Thoracic aorta (tissue), 2 donors: ENCODE measurements around the gene TOR1A. TPM values are rescaled to one million over a fixed set of nuclear protein-coding genes. Genes with fewer than 3 reads are reported as not detected.
A peak's percentile ranks its signal among the peaks of the same experiment; 100 is the strongest.

Experiments
- ATAC-seq: fragments of 150-250 bp; one replicate; pipeline ENCODE4 v1.8.0; 2017; ENCODE audit warnings: low read depth; ENCODE audit not compliant: insufficient number of reproducible peaks, low FRiP score
- DNase-seq: peaks from one replicate; pipeline ENCODE4 v3.0.0-alpha.2; 2020; ENCODE audit warnings: low spot score
- H3K27ac ChIP-seq, 2 donors: fragments of 200-600 bp; sonication (generic); 1 replicate in 1 of 2; 2 replicates in 1 of 2; pipeline ENCODE4 v1.5.1; 2016; ENCODE audit warnings: mild to moderate bottlenecking in 2 of 2, moderate library complexity in 2 of 2
- H3K27me3 ChIP-seq: fragments of 200-600 bp; sonication (generic); replicated peaks from 2 replicates; pipeline ENCODE4 v1.6.0; 2016; ENCODE audit warnings: mild to moderate bottlenecking; ENCODE audit not compliant: insufficient read depth
- H3K36me3 ChIP-seq: fragments of 200-600 bp; sonication (generic); one replicate; pipeline ENCODE4 v1.5.1; 2016
- H3K4me1 ChIP-seq, 2 donors: fragments of 200-600 bp; sonication (generic); 1 replicate in 1 of 2; 2 replicates in 1 of 2; pipeline versions ENCODE4 v1.5.1 to v1.6.0; 2016; ENCODE audit warnings: low read depth in 2 of 2, mild to moderate bottlenecking in 1 of 2; ENCODE audit not compliant: control insufficient read depth in 1 of 2
- H3K4me3 ChIP-seq: fragments of 200-600 bp; sonication (generic); 2 replicates; pipeline ENCODE4 v1.5.1; 2016; ENCODE audit warnings: mild to moderate bottlenecking
- H3K9me3 ChIP-seq: fragments of 200-600 bp; sonication (generic); 2 replicates; pipeline ENCODE4 v1.5.1; 2016
- total RNA-seq, 2 donors: library from RNA; depleted of rRNA; stranded (reverse); fragments of >200 nt; gene quantifications; one replicate each; pipeline versions ENCODE4 v1.1.0 to v1.2.3, GENCODE V29; 2016
- TF ChIP-seq, protein P1 (sequence below): fragments of 200-600 bp; sonication (generic); IDR thresholded peaks from one replicate; pipeline ENCODE4 v1.5.1; 2019; ENCODE audit warnings: antibody characterized with exemption

TOR1A gene
- total RNA-seq, 2 donors from 2014 or later, result 36.1 to 39.3 TPM

DNA sequence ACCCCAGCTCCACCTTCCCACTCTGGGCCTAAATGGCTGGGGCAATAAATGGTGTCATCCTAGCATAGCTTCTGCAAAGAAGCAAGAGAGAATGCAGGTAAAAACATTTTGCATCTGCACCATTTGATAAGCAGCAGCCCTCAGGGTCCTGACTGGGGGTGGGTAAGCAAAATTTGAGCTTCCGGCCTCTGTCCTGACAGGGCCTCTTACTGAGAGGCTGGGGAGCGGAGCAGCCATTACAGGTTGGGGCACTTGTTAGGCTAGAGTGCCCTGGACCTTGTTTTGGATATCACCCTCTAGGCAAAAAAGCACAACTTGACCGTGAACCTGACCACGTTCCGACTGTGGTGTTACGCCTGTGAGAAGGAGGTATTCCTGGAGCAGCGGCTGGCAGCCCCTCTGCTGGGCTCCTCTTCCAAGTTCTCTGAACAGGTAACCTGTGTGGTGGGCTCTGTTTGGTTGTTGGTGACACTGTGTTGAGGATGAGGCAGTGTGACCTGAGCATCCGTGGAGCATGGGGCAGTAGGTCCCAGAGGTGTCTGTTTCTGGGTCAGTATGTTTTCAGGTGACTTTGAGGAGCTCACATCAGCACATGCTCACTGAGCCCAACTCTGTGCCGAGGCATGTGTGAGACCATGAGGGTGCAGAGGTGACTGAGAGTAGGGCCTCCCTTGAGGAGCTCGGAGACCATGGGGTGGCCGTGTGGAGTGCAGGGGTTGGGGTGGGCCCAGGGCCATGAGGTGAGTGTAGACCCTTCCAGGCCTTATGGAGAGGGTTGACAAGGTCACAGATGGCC is 34.4 kb upstream of the TOR1A start:
- Histone ChIP-seq H3K9me3 (no peaks in the 10 kb centered on the region), H3K27ac (no peak overlapping the region), H3K27me3 (no peaks in the 10 kb centered on the region), H3K36me3 (peaks cover 36% of the 10 kb centered on the region), H3K4me3 (no peak overlapping the region), H3K4me1 (peaks cover 12 to 33% of the 10 kb centered on the region in 2 donors)
- TF ChIP-seq, protein P1, sequence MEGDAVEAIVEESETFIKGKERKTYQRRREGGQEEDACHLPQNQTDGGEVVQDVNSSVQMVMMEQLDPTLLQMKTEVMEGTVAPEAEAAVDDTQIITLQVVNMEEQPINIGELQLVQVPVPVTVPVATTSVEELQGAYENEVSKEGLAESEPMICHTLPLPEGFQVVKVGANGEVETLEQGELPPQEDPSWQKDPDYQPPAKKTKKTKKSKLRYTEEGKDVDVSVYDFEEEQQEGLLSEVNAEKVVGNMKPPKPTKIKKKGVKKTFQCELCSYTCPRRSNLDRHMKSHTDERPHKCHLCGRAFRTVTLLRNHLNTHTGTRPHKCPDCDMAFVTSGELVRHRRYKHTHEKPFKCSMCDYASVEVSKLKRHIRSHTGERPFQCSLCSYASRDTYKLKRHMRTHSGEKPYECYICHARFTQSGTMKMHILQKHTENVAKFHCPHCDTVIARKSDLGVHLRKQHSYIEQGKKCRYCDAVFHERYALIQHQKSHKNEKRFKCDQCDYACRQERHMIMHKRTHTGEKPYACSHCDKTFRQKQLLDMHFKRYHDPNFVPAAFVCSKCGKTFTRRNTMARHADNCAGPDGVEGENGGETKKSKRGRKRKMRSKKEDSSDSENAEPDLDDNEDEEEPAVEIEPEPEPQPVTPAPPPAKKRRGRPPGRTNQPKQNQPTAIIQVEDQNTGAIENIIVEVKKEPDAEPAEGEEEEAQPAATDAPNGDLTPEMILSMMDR, result no peak
- no peak for ATAC-seq
- DNase-seq, result no peak

DNA sequence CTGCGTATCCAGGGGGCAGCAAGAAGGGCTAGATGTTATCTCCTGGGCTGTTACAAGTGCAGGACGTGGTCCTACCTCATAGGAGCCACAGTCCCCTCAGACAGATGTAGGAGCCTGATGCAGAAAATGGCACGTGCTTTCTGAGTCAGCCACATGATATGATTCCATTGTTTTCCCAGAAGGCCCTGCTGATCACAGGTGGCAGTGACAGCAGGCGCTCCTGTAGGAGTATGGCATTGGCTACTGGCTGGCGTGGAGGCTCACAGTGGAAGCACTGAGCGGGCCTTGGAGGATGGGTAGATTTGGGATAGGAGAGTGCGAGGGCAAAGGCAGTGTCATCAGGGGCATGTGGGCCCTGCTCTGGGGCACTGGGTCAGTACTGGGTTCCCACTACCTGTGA is 33.3 kb upstream of the TOR1A start:
- Histone ChIP-seq H3K4me1 (peaks cover 13 to 36% of the 10 kb centered on the region in 2 donors), H3K36me3 (peaks cover 40% of the 10 kb centered on the region), H3K27ac (peak overlapping the region; percentile 53 to 75), H3K27me3 (no peaks in the 10 kb centered on the region), H3K4me3 (no peak overlapping the region), H3K9me3 (no peaks in the 10 kb centered on the region)
- ATAC-seq (peak; percentile 22), DNase-seq (no peak)
- TF ChIP-seq, protein P1, result no peak

DNA sequence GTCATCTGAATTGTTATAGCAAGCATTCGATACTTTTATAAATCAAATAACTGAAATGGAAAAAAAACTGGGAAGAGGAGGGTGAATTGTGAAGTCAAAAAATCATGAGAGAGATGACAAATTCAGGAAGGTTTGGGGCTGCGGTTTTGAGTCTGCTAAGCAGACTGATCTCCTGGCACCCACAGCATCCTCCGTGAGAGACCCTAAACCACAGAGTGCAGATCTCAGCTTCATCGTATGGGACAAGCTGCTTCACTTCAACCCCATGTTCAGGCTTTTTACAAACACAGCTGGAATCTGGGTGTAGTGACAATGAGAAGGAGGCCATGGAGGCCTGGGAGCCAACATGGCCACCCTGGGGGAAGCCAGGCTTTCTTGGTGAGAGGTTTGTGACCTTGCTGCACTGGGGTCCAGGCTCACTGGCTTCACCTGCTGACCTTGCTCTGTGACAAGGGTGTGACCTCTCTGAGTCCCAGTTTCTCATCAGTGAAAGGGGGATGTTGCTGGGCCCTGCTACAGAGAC is 30.7 kb upstream of the TOR1A start:
- Histone ChIP-seq H3K4me1 (peaks cover 24 to 62% of the 10 kb centered on the region in 2 donors), H3K36me3 (peaks cover 27% of the 10 kb centered on the region)

DNA sequence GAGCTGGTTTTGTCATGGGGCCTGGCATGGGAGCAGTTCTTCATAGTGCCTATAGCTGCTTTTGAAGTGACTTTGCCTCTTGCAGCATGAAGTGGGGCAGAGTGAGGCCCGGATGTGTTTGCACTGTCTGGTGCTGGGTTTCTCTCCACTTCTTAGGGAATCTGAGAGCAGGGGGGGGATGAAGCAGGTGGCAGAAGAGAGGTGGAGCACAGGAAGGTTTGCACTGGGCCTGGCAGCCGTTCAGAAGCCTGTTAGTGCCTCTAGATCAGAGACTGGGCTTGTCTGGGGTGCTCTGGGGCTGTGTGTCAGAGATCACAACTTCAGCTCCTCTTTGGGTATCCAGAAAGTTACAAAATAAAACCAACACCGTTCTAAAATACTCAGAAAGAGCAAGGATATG is 29.7 kb upstream of the TOR1A start:
- H3K36me3 ChIP-seq, result peaks cover 23% of the 10 kb centered on the region
- DNase-seq, result no peak
- TF ChIP-seq, protein P1, result no peak

More for the DNA sequence above, 30.7 kb upstream of the TOR1A start:
- H3K27ac ChIP-seq, result peak overlapping the region; percentile 40 to 63
- no peak overlapping the region for H3K4me3 ChIP-seq
- TF ChIP-seq, protein P1, result no peak
- H3K9me3 ChIP-seq, result no peaks in the 10 kb centered on the region
- ATAC-seq (no peak), DNase-seq (no peak)
- H3K27me3 ChIP-seq, result no peaks in the 10 kb centered on the region

DNA sequence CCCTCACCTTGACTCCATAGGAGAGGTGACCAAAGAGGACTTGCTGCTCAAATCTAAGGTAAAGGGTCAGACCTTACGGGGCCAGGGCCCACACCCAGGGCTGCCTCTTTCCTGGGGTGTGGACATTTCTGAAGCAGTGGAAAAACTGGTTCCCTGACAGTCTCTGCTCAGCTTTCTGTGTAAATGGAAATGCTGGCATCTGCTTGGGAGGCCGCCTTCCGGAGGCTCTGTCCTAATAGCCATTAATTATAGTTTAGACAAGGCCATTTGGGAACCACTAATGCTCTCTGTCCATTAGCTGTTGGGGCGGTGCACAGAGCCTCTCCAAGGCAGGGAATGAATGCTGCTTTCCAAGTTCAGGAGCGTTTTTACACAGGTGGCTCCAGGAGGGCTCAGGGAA is 28.6 kb upstream of the TOR1A start:
- Histone ChIP-seq H3K27ac (peak overlapping the region; percentile 76 to 90), H3K4me3 (no peak overlapping the region), H3K27me3 (no peaks in the 10 kb centered on the region), H3K4me1 (peaks cover 39 to 78% of the 10 kb centered on the region in 2 donors), H3K36me3 (peaks cover 14% of the 10 kb centered on the region), H3K9me3 (no peaks in the 10 kb centered on the region)
- ATAC-seq (no peak), DNase-seq (no peak)
- TF ChIP-seq, protein P1, result no peak

More for the DNA sequence above, 29.7 kb upstream of the TOR1A start:
- Histone ChIP-seq H3K27ac (peak overlapping the region; percentile 28 to 63), H3K9me3 (no peaks in the 10 kb centered on the region), H3K27me3 (no peaks in the 10 kb centered on the region), H3K4me3 (no peak overlapping the region), H3K4me1 (peaks cover 34 to 72% of the 10 kb centered on the region in 2 donors)
- ATAC-seq, result no peak
